Epithelial cell of prostate (primary cell): ENCODE results near the gene TMED7.
A peak's percentile ranks its signal among the peaks of the same experiment; 100 is the strongest.
"Not testable (repeated sequence)": the region's sequence is repeated elsewhere in the genome, so short reads cannot be mapped to it uniquely, and the experiment has no call there.

Experiments used
- DNase-seq: peaks from one replicate; pipeline ENCODE4 v3.0.0-alpha.2; 2011; ENCODE audit warnings: low read depth, low spot score
- H3K27ac ChIP-seq: fragments of 450-650 bp; 2 replicates; pipeline ENCODE4 v1.5.1; 2017; ENCODE audit warnings: mild to moderate bottlenecking

Gene TMED7

DNA sequence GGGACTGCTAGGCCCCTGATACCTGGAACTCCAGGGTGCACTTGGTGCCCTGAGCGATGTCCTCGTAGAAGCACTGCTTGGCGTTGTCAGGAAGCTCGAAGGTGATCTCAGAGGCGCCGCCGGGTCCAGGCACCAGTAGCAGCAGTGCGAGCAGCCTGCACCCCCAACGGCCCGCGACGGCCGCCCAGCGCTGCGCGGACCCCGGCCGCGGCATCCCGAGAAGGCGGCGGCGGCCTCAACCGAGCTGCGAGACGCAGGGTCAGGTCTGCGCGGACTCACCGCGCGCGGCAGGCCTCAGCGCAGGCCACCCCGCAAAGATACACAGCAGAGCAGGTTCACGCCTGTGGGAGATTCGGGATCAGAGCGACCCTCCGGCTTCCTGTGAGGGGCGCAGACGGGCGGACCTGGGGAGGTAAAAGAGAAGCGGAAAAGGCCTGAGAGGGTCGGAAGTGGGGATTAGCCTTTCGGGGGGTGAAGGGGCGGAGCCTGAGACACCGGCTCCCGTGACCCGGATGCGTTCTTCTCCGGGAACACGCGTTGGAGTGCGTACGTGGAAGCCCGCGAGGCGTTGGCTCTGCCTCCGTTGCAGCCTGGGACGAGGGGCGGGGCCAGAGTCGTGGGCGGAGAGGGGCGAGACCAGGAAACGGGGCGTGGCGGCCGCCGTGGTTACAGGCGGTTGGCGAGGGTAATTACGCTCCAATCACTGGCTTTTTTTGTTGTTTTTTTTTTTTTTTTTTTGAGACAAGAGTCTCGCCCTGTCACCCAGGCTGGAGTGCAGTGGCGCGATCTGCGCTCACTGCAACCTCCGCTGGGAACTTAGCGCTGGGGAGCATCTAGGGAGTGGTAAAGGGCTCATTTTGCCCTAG lies at the start of gene TMED7:
Gene TMED7 (minus strand): TSS at position 458 of the 866 bp plus-strand sequence. CDS start 244 bp downstream, at position 214.
- H3K27ac ChIP-seq = peak within 1 kb of the TSS; percentile 76
- DNase-seq = peak; percentile 84

DNA sequence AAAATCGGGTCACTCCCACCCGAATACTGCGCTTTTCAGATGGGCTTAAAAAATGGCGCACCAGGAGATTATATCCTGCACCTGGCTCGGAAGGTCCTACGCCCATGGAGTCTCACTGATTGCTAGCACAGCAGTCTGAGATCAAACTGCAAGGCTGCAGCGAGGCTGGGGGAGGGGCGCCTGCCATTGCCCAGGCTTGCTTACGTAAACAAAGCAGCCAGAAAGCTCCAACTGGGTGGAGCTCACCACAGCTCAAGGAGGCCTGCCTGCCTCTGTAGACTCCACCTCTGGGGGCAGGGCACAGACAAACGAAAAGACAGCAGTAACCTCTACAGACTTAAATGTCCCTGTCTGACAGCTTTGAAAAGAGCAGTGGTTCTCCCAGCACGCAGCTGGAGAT lies 48.9 kb upstream of the TMED7 start:
- H3K27ac ChIP-seq, DNase-seq: not testable (repeated sequence)

DNA sequence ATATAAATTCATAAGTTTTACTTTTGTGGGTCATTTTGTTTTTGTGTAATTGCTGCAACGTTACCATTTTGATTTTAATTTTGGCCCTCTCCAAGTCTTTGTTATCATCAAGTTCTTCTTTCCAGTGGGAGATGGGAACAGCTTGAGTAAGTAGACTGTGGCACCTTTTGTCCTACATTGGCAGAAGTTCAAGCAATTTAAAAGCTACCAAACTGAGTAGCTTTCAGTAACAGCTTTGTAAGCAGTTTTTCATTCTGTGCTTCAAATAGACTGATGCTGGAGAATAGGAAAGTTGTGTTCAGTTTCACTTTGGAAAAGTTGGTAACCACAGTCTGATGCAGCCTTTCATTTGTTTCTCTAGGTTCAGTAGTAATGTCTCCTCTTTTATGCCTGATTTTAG lies 47.8 kb upstream of the TMED7 start:
- no peak overlapping the region for H3K27ac ChIP-seq
- DNase-seq = no peak

DNA sequence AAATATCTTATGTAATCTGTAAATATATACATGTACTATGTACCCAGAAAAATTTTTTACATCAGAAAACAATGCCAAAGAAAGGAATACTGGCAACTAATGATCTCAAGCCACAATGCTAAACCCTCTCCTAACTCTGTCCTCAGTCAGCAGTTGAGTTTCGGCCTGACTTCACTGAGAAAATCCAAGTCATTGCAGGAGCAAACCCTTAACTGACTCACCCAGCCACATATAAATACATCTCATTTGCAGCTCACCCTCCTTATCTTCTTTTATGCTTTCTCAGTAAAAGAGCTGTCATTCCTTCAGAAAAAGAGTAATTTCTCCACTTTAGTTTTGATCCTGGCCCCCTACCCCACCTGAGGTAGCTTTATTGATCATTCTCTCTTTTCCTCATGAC lies 46.1 kb upstream of the TMED7 start:
- no peak for DNase-seq
- H3K27ac ChIP-seq = no peak overlapping the region

DNA sequence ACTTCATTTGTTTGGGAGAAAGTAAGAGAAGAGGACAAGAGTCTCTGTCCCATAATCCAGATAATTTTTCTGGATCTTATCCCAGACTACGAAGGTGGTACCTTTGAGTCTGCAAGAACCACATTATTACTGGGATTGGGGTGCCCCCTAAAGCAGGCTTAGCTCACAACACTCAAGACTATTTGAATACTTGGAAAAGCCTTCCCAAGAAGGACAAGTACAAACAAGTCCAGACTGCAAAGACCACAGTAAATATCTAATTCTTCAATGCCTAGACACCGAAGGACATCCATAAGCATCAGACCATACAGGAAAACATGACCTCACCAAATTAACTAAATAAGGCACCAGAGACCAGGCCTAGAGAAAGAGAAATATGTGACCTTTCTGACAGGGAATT lies 40.2 kb upstream of the TMED7 start:
- no peak for DNase-seq
- no peak overlapping the region for H3K27ac ChIP-seq

DNA sequence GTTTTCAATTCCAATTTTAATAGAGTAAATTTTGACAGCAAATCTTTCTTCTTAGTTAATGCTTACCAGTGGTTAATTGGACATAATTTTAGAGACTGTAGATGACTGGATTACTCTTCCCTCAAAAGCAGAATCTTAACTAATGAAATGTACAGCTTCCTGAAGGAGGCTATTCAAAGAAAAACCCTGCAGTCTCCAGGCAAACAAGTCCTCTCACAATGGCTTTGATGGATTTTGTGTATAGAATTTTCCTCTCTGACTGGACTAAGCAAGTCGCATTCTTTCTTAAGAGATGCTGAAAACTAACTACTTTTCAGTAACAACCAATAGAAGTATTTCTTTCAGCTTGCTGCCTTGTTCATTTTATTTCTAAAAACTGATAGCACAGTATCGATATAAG lies 35.7 kb upstream of the TMED7 start:
- no peak overlapping the region for H3K27ac ChIP-seq
- DNase-seq = no peak

DNA sequence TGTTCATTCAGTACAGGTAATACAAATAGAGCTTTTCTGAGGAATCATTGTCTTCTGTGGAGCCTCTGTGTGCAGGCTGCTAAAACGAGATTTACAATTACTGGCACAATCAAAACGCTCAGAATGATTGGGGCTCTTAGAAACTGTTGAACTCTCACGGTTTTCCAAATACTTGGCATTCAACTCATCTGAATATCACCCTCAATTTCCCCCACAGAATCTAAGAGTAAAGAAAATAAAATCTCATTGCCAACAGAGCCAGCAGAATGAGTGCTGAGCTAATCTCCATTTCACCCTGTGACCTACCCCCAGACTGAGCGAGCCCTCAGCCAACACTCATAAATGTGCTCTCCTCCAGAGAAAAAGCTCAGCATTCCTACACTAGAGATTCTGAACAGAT lies 35.3 kb upstream of the TMED7 start:
- no peak overlapping the region for H3K27ac ChIP-seq
- no peak for DNase-seq

DNA sequence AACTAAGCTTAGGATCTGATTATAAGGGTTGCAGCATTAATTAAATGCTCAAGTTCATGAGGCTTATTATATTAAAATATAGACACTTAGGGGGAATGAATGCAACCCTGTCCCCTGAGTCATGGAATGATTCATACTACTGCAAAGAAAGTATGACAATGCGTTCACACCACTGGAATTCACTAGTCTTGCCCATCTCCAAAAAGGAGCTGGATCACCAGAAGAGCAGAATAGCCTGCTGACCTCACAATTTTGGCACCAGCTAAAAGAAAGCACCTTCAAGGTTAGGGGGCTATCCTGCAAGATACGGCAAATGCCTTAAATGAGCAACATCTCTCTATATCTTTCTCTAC lies 32.0 kb upstream of the TMED7 start:
- no peak for DNase-seq
- peak overlapping the region; percentile 12 for H3K27ac ChIP-seq

DNA sequence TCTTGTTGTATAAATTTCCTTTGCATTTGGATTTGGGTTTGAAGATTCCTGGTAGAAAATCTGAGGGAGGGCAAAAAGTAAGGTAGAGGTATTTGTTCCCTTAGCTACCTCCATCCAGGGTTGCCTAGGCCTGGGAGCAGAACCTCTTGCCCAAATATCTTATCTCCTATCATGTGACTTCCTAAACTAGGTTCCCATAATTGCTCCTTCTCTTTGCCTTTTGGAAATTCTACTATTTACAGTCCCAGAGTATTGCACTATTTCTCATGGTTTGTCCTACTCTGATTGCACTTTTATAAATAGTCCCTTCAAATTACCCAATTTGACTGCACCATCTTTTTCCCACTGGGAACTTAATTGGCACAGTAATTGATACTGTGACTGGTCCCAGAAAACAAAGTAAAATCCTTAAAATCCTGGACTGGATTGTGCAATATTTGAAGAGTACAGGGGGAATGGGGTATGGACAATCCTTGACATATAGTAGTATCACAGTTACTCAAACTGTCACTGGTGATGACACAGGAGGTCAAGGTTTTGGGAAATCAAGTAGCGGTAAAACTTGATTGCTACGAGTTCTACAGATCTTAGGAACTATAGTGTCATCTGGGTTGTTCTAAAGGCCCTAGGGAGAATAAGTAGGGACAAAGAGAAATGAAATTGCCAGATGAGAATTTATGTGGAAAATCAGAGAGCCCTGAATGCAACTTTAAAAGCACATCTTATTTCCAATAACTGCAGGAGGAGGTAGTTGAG lies 31.5 kb upstream of the TMED7 start:
- no peak for DNase-seq
- H3K27ac ChIP-seq = peak overlapping the region; percentile 12

DNA sequence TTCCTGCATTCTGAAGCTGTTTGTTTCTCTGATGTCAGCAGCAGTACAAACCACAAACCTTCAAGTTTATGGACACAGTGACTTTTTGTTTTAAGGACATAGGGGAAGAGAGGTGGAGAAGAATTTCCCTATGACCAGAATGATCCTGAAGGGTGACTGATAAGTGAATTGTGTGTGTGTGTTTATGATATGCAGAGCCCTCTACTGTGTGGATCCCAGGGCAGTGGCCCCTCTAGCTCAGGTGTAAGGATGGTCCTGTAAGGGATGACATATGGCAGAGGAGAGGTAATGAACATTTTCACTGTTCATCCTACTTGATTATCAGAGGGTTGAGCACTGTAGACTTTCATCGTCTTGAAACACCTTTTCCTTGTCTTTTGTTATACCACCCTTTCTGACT lies 30.6 kb upstream of the TMED7 start:
- DNase-seq = no peak
- no peak overlapping the region for H3K27ac ChIP-seq

DNA sequence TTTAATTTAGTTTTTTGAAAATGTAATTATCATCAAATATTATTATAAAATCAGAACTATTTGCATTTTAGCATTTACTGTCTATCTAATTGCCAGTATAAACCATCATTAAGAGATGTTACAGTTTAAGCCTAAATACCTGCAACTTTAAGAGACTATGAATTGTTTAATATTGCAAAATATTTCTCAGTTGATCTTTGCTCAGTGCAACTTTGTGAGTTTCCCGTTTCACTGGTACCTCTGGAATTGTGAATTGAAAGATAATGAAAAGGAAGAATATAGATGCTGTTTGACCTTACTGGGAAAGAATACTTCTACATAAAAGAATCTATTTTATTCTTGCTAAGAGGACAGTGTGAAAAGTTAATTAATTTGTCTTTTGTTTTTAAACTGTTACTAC lies 30.2 kb upstream of the TMED7 start:
- H3K27ac ChIP-seq = no peak overlapping the region
- no peak for DNase-seq

DNA sequence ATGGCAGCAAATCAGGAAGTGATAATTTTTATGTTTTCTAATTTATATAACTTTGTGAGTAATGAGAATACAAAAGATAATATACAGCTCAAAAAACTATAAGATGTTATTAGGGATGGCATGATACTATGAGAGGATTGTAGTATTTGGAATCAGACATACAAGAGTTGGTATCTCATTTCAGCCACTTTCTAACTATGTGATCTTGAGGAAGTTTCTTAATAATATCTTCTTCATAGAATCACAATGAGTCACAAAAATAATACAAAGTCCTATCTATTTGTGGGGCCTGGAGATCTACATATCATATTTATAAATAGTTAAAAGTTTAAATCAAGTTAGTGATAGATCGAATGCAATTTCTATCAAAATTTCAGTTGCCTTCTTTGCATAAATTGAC lies 23.7 kb upstream of the TMED7 start:
- DNase-seq = no peak
- no peak overlapping the region for H3K27ac ChIP-seq

DNA sequence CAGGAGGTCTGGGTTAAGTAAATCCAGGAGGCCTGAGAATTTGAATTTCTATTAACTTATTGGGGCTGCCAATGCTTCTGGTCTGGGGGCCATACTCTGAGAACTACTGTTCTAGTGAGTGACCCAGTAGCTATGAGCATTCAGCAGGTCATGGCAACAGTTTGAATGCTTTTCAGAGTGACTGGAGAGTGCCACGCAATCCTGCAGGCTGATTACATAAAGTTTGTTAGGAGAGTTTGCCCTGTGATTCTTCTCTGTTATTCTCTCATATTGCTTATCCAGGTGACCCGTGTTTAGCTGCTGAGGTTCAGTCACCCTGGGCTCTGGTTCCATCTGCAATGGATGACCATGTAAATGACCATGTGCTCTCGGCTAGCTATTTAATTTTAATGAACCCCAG lies 22.2 kb upstream of the TMED7 start:
- H3K27ac ChIP-seq = no peak overlapping the region
- DNase-seq = no peak

DNA sequence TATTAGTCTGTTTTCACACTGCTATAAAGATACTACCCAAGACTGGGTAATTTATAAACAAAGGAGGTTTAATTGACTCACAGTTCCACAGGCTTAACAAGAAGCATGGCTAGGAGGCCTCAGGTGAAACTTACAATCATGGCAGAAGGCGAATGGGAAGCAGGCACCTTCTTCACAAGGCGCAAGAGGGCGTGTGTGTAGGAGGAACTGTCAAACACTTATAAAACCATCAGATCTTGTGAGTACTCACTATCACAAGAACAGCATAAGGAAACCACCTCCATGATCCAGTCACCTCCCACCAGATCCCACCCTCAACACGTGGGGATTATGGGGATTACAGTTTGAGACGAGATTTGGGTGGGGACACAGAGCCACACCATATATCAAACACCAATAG lies 19.6 kb upstream of the TMED7 start:
- not testable (repeated sequence) for H3K27ac ChIP-seq, DNase-seq

DNA sequence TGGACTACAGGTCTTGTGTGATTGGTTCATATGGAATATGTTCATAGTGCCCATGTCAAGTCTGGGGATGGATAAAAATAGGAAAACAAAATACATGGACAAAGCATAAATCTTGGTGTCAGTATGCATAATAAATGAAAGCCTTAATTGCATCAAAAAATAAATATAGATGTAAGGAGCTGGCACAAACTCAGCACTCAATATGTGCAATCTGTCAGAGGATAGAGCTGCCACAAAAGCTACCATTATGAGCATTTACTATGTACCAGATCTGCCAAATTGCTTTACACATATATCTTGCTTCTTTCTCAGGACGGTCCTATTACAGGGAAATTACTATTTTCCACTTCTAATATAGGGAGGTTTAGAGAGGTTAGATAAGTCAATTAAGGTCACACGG lies 18.2 kb upstream of the TMED7 start:
- no peak for DNase-seq
- H3K27ac ChIP-seq = no peak overlapping the region

DNA sequence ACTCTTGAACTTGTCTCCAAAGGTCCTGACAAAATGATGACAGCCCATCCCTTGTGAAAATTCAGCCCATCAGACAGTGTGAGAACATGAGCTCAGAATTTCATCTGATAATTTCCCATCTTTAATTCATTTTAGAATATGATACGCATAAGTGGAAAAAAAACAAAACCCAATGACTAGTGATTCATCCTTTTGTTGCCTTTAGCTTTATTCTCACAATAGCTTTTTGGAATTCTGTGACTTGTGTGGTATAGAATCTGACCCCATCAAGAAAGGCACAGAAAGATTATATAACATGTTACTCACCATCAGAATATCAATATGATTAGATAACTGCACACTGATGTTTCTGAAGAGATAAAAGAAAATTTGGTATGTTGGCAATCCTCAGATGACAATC lies 16.1 kb upstream of the TMED7 start:
- DNase-seq = no peak
- no peak overlapping the region for H3K27ac ChIP-seq

DNA sequence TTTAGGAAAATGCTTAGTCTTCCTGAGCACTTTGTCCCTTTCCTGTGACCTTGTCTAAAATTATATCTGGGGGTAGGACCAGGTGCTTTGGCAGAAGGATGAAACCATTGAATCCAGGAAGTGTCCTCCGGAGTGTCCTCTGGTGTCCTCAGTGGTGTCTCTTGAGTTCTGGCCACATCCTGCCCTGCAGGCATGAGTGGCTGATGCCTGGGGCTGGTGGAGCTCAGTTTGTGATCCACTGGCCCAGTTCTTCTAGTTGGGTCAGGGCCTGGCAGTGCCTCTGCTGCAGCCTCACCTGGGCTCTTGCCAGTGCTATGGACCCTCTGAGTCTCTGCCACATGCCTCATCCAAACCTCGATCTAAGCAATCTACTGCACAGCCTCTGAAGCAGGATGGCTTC lies 14.4 kb upstream of the TMED7 start:
- no peak for DNase-seq
- no peak overlapping the region for H3K27ac ChIP-seq

DNA sequence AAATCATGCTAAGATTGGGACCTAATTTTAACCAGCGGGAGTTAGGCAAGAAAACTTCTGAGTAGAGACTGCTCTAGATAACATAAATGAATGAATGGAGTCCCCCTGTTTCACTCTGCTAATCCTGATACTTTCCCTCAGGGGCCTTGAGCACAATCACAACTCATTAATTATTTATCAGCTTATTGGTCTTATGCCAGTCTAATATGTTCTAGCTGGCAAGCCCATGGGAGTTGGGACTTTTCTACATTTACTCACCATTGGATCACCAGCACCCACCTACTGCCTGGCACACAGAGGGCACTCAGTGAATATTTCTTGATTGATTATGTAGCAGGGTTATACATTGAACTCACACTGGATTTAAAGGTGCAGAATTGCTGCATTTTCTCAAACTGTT lies 13.5 kb upstream of the TMED7 start:
- no peak overlapping the region for H3K27ac ChIP-seq
- DNase-seq = no peak

DNA sequence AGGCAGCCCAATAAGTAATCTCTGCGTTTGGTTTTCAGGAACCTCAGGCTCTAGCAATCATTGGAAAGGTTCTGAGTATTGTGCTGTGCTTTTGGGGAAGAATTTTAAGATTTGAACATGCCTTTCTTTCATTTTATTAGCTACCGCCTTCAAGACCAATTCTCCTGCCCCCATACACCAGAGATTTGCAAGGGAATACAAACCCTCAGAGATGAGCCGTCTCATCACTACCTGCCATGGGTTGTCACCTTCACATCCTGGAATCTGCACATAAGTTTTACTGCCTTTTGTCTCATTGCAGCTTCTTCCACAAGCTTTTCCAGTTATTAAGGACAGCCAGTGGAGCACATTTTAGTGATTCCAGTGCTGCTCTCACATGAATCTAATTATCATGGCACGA lies 11.7 kb upstream of the TMED7 start:
- H3K27ac ChIP-seq = no peak overlapping the region
- no peak for DNase-seq

DNA sequence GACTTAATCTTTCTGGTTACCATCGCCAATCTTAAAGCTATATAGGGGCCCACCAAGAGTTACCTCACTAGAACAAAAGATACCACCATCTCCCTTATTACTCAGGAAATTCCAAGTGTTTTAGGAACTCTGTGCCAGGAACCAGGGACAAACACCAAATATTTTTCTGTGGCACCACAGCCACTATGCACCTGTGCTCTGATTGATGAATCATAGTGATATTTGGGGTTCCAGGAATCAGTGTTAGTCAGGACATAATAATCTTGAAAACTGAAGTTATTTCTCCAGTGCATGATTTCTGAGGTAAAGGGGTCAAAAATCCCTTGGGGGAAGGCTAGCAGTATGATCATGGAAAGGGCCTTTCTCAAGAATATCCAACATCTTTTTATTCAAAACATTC lies 10.2 kb upstream of the TMED7 start:
- no peak overlapping the region for H3K27ac ChIP-seq
- DNase-seq = no peak

DNA sequence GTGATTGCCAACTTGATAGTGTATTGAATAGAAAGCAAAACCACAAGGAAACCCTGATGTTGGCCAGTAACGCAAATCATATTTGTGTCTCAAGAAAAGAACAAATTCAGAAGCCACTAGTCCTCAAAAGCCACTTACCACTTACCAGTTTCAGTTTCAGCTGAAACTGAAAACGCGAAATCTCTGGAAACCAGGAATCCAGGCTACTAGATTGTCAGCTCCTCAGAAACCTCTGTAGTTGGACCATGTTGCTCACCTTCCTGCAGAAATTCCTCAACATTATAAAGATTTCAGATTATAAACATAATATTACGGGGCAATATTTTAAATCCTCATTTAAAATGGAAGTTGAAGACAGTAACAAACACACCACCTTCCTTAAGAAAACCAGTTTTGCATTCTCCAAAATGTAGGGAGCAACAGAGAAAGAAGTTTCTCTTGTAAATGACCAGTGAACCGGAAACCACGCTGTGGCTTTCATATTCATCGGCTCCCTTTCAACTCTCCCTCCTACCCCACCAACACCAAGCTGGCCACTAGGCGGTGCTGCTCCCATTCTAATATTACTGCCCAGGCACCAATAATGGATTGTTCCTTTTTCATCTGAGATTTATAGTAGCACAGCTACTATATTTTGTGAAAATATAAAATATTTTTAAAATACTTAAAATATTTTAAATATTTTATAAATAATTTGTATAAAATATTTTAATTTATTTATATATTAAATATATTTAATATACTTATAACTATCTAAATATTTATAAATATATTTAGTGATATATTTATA lies 8.7 kb upstream of the TMED7 start:
- H3K27ac ChIP-seq = no peak overlapping the region

More for the DNA sequence above, 8.7 kb upstream of the TMED7 start:
- DNase-seq = no peak
